GM18499 (cell line): ENCODE results near the gene DSP.

Source experiments
- ATAC-seq: cut with Tn5 transposase; IDR thresholded peaks from one replicate; pipeline ENCODE4 v1.9.1; 2021; ENCODE audit warnings: moderate number of reproducible peaks; ENCODE audit not compliant: insufficient read depth, unreplicated experiment

The DSP gene

GRCh38 chr6:7535498-7535897 is 6.0 kb upstream of the DSP start:
- ATAC-seq = no peak

- no peak for ATAC-seq
Observed at GRCh38 chr6:7537565-7538174, 3.8 kb upstream of the DSP start.

DNA sequence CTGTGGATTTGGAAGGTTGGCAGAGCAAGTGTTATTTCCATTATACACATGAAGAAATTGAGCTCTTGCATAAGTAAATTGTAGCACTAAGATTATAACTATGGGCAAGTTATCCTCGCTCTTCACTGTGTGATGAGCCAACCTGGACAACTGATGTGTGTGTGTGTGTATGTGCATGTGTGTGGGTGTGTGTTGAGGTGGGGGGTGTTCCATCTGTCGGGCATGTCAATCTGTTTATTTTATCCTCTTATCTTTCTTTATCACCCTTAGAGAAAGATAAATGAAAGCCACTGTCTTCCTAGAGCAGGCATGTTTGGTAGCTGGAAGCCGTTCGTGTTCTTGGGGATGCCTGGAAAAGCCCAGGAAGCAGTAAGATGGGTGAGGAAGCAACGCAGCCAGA is 3.0 kb upstream of the DSP start:
- ATAC-seq = no peak

- ATAC-seq = no peak
Observed at GRCh38 chr6:7540595-7540994, 876 bp upstream of the DSP start.

DNA sequence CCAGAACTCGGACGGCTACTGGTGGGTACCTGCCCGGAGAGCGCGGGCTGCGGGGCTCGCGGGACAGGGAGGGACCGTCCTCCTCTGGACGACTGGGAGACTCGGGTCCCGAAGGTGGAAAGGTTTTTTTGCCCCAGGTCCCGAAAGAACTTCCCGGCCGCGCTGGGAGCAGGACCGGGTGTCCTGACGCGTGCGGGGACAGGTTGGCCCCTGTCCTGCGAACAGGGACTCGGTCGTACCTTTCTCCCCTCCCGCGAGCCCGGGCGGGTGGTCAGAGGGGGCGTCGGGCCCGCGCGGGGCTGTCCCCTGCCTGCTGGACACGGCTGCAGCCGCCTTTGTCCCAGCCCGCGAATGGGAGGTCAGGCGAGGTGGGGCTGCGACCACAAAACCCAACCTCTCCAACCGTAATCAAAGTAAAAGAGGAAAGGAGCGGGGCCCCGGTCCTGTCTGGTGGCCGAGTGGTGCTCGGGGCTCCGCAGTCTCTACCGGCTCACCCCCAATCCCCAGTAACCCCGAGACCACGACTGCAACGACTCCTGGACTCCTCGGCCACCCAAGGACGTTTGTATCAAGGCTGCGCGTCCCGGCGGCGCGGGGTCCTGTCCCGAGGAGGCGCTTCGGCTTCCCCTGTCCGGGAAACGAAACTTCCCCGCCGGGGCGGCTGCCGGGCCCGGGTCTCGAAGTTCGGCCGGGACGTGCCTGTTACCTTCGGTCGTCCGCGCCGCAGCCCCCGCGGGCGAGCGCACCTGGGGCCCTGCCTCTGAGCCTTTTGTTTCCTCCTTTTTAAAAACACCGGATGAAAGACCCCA is 798 bp downstream of the DSP start:
- no peak for ATAC-seq

DNA sequence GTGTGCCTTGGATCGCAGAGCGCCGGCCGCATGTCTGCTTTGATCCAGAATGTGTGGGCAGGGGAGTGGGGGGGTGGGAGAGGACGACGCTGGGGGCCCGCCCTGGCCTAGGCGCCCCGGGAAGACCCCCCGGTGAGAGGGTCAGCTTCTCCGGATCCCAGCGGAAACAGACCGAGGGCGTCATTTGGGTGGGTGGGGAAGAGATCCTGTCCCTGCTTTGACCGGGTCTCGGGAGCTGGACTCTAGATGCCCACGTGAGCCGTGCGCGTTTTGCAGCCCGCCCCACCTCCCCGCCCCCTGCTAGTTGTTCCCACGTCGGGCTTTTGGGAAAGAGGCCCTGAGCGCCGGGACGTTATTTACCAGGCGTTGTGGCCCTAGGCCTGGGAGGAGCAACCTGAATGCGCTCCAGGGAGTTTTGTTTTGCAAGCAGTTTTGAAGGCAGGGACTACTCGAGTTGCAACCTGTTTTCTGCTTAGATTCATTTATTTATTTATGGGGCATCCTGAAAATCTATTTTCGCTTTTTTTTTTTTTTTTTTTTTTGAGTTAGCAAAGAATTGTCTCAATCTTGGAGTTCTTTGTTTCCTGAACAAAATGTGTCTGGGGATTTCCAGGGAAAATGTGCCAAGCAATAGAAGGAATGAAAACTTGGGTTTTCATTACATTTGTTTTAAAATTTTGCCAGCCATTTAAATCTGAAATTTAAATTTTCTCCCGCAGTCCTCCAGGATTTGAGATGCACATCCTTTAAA is 1.6 kb downstream of the DSP start:
- no peak for ATAC-seq

DNA sequence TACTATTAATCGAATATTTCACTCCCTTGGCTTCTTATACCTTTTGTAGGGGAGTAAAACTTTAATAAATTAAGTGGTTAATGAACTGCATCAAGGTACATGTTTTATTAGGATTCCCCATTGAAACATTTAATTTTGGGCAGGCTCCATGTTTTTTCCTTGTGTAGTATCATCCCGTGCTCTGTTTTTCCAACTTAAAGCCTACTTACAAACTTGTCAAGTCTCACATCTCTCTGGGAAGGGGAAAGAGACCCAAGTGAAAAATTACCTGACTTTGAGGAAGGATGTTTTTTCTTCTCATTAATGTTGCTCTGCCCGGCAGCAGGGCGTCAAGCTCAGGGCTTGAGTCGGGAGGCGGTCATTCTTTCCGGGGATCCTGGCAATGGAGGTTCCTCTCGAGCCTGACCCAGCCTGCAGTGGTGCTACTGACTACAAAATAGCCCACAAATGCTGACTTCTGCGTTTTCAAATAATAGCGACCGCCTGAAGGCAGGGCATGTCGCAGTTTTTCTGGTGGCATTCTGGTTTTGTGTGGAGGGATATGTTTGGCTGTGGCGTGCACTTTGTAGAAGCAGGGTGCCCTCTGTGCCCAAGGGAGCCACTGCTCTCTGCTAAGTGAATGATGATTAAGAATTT is 2.4 kb downstream of the DSP start:
- no peak for ATAC-seq

- ATAC-seq = no peak
Observed at GRCh38 chr6:7544597-7544996, 3.1 kb downstream of the DSP start.

DNA sequence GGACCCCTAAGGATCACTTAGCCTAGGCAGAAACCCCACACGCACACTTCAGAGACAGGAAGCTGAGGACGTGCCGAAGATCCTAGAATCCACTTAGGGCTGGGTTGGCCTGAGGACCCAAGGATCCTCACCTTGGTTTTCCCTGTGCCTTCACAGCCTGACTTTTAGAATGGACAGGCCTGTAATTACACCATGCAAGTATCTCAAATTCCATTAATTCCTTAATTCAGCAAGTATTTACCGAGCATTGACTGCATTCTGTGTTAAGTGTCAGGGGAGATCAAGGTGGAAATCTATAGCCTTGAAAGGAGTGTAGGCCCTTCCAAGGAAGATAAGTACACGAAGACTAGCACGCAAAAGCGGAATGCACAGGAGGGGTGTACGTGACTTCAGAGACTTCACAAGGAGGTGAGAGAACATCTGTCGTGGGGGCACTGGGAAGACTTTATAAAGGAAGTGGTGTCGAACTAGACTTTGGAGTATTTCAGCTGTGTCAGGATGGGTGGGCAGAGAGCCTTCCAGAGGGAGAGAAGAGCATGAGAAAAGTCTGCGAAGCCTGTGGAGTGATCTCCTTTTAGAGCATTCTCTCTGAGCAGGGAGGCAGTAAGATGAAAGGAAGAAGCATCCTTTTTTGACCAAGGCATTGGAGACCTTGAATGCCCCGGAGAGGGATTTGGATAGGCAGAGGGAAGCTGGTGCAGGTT is 4.0 kb downstream of the DSP start:
- no peak for ATAC-seq

DNA sequence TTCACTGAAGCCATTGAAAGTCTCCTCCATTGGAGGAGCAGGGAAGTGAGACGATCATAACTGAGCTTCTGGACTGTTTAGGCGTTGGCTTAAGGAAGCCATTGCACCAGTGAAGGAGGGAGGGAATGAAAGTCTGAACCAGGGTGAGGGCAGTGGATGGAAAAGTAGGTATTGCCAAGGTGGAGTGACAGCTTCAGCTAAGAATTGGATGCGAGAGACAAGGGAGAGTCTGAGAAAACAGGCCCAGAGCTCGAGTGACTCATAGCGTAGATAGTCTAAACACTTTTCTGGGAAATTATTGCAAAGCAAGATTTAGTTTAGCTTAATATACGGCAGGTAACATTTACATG is 4.5 kb downstream of the DSP start:
- ATAC-seq = no peak

GRCh38 chr6:7546383-7546782 is 4.9 kb downstream of the DSP start:
- ATAC-seq = no peak

DNA sequence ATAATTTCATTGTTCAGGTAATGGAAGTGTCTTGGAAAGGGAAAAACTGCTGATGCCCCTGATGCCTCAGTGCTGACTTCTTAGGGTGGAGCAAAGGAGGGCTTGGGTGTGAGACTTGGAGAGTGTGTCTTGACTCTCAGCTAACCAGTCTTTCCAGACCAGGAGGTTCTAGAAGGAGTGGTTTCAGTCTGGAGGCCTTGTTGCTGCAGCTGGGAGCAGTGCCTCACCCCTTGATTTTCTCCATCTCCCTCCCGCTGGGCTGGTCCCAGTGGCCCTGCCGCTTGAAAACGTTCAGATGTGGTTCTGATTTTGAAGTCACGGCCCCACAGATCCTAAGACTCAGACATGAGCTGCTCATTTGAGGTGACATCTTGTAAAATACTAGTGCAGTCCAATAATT is 5.4 kb downstream of the DSP start:
- no peak for ATAC-seq

DNA sequence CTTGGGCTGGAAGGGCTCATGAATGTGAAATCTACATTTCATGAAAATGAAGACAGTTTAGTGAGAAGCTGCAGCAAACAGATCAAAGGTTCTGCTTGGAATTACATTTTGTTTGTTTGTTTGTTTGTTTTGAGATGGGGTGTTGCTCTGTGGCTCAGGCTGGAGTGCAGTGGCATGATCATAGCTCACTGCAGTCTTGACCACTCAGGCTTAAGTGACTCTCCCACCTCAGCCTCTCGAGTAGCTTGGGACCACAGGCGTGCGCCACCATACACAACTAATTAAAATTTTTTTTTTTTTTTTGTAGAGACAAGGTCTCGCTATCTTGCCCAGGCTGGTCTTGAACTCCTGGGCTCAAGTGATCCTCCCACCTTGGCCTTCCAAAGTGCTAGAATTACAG is 5.8 kb downstream of the DSP start:
- ATAC-seq = no peak

DNA sequence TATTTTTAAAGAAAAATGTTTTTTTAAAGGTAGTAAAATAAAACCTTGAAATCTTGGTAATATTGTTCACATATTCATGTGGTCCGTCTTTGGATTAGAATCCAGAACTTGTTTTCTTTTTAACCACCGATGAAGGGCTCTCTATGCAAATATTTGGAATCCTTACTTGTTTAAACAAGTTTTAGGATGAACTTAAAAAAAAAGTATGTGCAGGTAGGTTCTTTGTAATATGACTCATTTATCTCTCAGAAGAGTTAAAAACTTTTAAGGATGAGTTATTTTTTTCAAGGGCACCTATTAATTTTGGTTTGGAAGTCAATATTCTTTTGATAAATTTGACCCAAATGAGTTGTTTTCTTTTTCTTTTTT is 8.9 kb downstream of the DSP start:
- no peak for ATAC-seq

GRCh38 chr6:7554533-7555275 is 13.2 kb downstream of the DSP start:
- ATAC-seq = no peak

DNA sequence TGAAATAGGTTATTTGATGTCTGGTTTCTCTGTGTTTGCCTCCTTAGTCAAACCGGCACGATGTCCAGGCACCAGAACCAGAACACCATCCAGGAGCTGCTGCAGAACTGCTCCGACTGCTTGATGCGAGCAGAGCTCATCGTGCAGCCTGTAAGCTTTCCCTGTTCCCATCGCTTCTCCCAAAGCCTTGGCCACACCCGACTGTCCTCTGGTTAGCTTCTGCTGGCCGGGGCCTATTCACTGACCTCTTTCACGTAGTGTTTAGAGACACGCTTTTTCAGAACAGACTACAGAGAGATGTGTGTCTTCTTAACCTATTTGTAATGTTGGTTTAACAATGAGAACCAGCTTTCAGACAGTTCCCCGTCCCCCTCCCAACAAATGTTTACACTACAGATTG is 14.2 kb downstream of the DSP start:
- ATAC-seq = no peak

DNA sequence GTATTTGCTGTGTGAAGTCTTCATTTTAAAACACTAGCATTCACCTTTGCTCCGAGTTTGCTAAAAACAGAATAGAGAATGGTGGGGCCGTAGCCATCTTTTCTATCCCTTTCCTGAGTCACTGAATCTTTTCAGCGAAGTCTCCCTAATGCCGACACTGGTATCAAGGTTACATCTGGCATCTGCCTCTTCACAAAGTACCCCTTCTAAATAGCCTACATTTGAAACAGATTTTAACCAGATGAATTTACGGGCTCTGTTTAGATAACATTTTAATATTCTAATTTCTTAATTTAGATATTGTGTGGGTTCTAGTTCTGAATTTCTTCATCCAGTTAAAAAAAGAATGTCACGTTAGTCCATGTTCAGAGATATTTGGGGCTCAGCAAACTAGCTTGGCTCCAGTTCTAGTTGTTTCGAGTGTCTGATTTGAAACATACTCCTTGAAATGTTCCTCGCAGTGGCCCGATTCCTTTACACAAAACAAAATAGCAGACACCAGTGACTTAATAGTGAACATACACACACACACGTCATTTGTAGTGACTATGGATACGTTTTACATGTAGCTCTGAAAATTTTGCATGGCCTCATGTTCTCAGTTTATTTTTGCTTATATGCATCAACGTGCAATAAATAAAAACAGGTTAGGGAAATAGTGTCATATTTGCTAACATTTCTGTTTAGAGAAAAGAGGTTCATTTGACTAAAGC is 15.1 kb downstream of the DSP start:
- ATAC-seq = no peak

DNA sequence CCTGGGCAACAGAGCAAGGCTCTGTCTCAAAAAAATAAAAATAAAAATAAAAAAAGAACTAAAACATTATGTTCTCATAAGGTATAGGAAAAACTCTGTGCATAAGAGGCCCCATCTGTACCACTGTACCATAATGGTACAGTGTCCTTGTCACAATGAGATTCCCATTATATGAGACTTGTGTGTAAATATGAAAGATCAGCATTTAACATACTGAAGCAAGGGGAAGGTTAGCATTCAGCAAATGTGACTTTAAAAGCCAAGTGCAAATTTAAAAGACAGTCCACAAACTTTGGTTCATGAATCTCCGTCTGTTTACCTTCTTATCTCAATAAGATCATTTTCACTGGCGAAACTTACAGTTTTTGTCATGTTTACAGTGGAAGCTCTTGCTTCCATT is 16.2 kb downstream of the DSP start:
- no peak for ATAC-seq

GRCh38 chr6:7558781-7559180 is 17.3 kb downstream of the DSP start:
- no peak for ATAC-seq
